Measurements from ENCODE around the gene PPP1R12C.
A peak's percentile ranks its signal among the peaks of the same experiment; 100 is the strongest.

The PPP1R12C gene

GRCh38 chr19:55146078-55146704 is 28.8 kb upstream of the PPP1R12C start:
- peak in 1 of 2 experiments; percentile 26 for DNase-seq

- no peak for DNase-seq
These were observed 27.8 kb upstream of the PPP1R12C start for GRCh38 chr19:55145232-55145631.

GRCh38 chr19:55141696-55142095 is 24.3 kb upstream of the PPP1R12C start:
- DNase-seq: no peak

- DNase-seq: no peak
These were observed 20.5 kb upstream of the PPP1R12C start for GRCh38 chr19:55137915-55138314.

GRCh38 chr19:55136399-55137102 is 19.1 kb upstream of the PPP1R12C start:
- no peak for DNase-seq

GRCh38 chr19:55134736-55135135 is 17.3 kb upstream of the PPP1R12C start:
- no peak for DNase-seq

- no peak for DNase-seq
These were observed 16.4 kb upstream of the PPP1R12C start for GRCh38 chr19:55133639-55134444.

- no peak for DNase-seq
These were observed 15.2 kb upstream of the PPP1R12C start for GRCh38 chr19:55132453-55133129.

- DNase-seq: no peak
These were observed 14.0 kb upstream of the PPP1R12C start for GRCh38 chr19:55131421-55131820.

GRCh38 chr19:55119053-55119452 is 1.6 kb upstream of the PPP1R12C start:
- DNase-seq: no peak

- DNase-seq: no peak
These were observed 1.1 kb upstream of the PPP1R12C start for GRCh38 chr19:55118401-55118991.

GRCh38 chr19:55117663-55118391 is 390 bp upstream of the PPP1R12C start:
- DNase-seq: peak; percentile 98 to 99

GRCh38 chr19:55116232-55116858 is 1.1 kb downstream of the PPP1R12C start:
- DNase-seq: peak; percentile 5 to 20

- no peak for DNase-seq
These were observed 1.9 kb downstream of the PPP1R12C start for GRCh38 chr19:55115446-55116065.

- no peak for DNase-seq
These were observed 2.8 kb downstream of the PPP1R12C start for GRCh38 chr19:55114566-55115145.

- DNase-seq: no peak
These were observed 3.8 kb downstream of the PPP1R12C start for GRCh38 chr19:55113570-55114039.

GRCh38 chr19:55112777-55113569 is 4.5 kb downstream of the PPP1R12C start:
- DNase-seq: no peak

GRCh38 chr19:55112246-55112776 is 5.1 kb downstream of the PPP1R12C start:
- DNase-seq: no peak

GRCh38 chr19:55111238-55111831 is 6.1 kb downstream of the PPP1R12C start:
- DNase-seq: no peak
